ENCODE measurements around the gene PUM1. TPM values are rescaled to one million over a fixed set of nuclear protein-coding genes. Genes with fewer than 3 reads are reported as not detected.
A peak's percentile ranks its signal among the peaks of the same experiment; 100 is the strongest.

The PUM1 gene
- total and polyA plus RNA-seq, 2 of the 4 experiments (the other 2 are of a cell fraction): 75.4 to 137 TPM

- CTCF ChIA-PET: interaction anchor here (0.7 to 2.3 kb wide), 2 partner anchors 16 to 105 kb away, joined by 5 to 14 read pairs; no protein-coding TSS in a partner anchor
- peaks cover 61% of the 10 kb centered on the region for H4K20me1 ChIP-seq (ENCODE audit: insufficient read depth, low read length)
- peak overlapping the region; percentile 13; the same call in 1 of the 2 replicates for H3K4me2 ChIP-seq (ENCODE audit: low read depth, low read length)
- TF ChIP-seq CEBPB (IDR thresholded peaks at IDR 0.05; ENCODE audit: low read depth, low read length): no peak
- no peak for TF ChIP-seq RCOR1 (IDR thresholded peaks at IDR 0.05; ENCODE audit: insufficient replicate concordance, low read length)
- TF ChIP-seq ELK1 (IDR thresholded peaks at IDR 0.05; ENCODE audit: borderline replicate concordance, low read depth, low read length): no peak
- TF ChIP-seq POLR2A (IDR thresholded peaks at IDR 0.05; ENCODE audit: low read depth, low read length): no peak
- TF ChIP-seq MXI1 (IDR thresholded peaks at IDR 0.05; ENCODE audit: borderline replicate concordance, low read depth, low read length): no peak
- TF ChIP-seq RFX5 (IDR thresholded peaks at IDR 0.05; ENCODE audit: low read depth, low read length): no peak
- no peak for TF ChIP-seq FOS (IDR thresholded peaks at IDR 0.05; ENCODE audit: low read depth, low read length)
- TF ChIP-seq BHLHE40 (IDR thresholded peaks at IDR 0.05; ENCODE audit: low read depth, low read length): no peak
- TF ChIP-seq CTCF (conservative IDR thresholded peaks at IDR 0.05; ENCODE audit: low read depth, low read length): no peak
- TF ChIP-seq MAZ (IDR thresholded peaks at IDR 0.05; ENCODE audit: borderline replicate concordance, low read depth, low read length): no peak
- no peak for TF ChIP-seq CHD1 (IDR thresholded peaks at IDR 0.05; ENCODE audit: low read depth, low read length)
- no peak for TF ChIP-seq SMC3 (IDR thresholded peaks at IDR 0.05; ENCODE audit: low read depth, low read length)
- TF ChIP-seq, protein P1, sequence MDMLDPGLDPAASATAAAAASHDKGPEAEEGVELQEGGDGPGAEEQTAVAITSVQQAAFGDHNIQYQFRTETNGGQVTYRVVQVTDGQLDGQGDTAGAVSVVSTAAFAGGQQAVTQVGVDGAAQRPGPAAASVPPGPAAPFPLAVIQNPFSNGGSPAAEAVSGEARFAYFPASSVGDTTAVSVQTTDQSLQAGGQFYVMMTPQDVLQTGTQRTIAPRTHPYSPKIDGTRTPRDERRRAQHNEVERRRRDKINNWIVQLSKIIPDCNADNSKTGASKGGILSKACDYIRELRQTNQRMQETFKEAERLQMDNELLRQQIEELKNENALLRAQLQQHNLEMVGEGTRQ (IDR thresholded peaks at IDR 0.05; ENCODE audit: low read depth, low read length): no peak
- no peak for TF ChIP-seq NFE2L2 (IDR thresholded peaks at IDR 0.05; ENCODE audit: low read depth, low read length)
These were observed 159.4 kb downstream of the PUM1 start for GRCh38 chr1:30905916-30906620.

More at GRCh38 chr1:30905916-30906620, 159.4 kb downstream of the PUM1 start:
- no TSS peak for BruUV-seq (replicated peaks)
- Histone ChIP-seq H3K23ac (ENCODE audit: low read depth, low read length) (peak overlapping the region; percentile 45; the same call in 1 of the 2 replicates), H3K79me1 (ENCODE audit: low read depth in 1 of 2, low read length in 2 of 2) (peaks cover 51 to 72% of the 10 kb centered on the region in 2 experiments), H4K91ac (ENCODE audit: insufficient read depth, low read depth, low read length) (no peak overlapping the region), H4K5ac (ENCODE audit: low read depth, low read length) (no peak overlapping the region), H3K4ac (ENCODE audit: low read depth, low read length) (peak overlapping the region; percentile 23; the same call in 1 of the 2 replicates), H2AK5ac (ENCODE audit: low read depth, low read length) (peak overlapping the region; percentile 42), H3K27me3 (ENCODE audit: control insufficient read depth, insufficient read depth, low read length) (no peaks in the 10 kb centered on the region), H2AK9ac (replicated peaks; ENCODE audit: low read depth, low read length, poor library complexity) (peak overlapping the region; percentile 35), H3K9me3 (ENCODE audit: control insufficient read depth, insufficient read depth, low read length) (no peaks in the 10 kb centered on the region), H3K4me3 (ENCODE audit: insufficient read depth, low read depth, low read length) (no peak overlapping the region), H4K8ac (ENCODE audit: low read depth in 2 of 2, low read length in 2 of 2) (no peak overlapping the region), H3K9me1 (ENCODE audit: insufficient read depth, low read length) (peaks cover 27% of the 10 kb centered on the region; the same call in 1 of the 2 replicates), H3K9ac (ENCODE audit: low read depth, low read length) (no peak overlapping the region), H3K56ac (ENCODE audit: extremely low read depth, insufficient read depth, low read length) (no peak overlapping the region), H3K4me1 (ENCODE audit: control insufficient read depth, insufficient read depth, low read length) (peaks cover 43% of the 10 kb centered on the region), H2BK5ac (ENCODE audit: low read depth, low read length, poor library complexity, severe bottlenecking) (no peak overlapping the region), H3K36me3 (ENCODE audit: control insufficient read depth, insufficient read depth, low read length) (no peaks in the 10 kb centered on the region), H3K27ac (ENCODE audit: insufficient read depth, low read length) (no peak overlapping the region), H3K18ac (ENCODE audit: low read depth, low read length) (no peak overlapping the region), H2BK15ac (ENCODE audit: low read depth, low read length) (no peak overlapping the region), H3K14ac (replicated peaks; ENCODE audit: low read depth, low read length) (peak overlapping the region; percentile 42; the same call in 1 of the 2 replicates), H2BK120ac (ENCODE audit: low read depth, low read length) (no peak overlapping the region), H2AFZ (replicated peaks; ENCODE audit: low read length, poor library complexity) (no peak overlapping the region), H2BK20ac (ENCODE audit: low read depth, low read length) (peak overlapping the region; percentile 49; the same call in 1 of the 2 replicates)
- DNase-seq: no peak
- dilution Hi-C loops (cut with HindIII; ENCODE audit: low sequenced_read_pairs, unreplicated experiment): loop anchor here (25.0 kb wide), 1 partner anchor 94 kb away; no protein-coding TSS in a partner anchor
- 80% methylated on average over 3 of the region's 9 CpGs; no CpG with 5 or more reads in 1 of the 2 experiments for WGBS, 2 experiments (ENCODE audit: extremely low coverage in 2 of 2, insufficient read length in 1 of 2)
- intact Hi-C loops (cut with micrococcal nuclease): no loop called here
- no peak for ATAC-seq (ENCODE audit: low read depth)
- POLR2A ChIA-PET (ENCODE audit: unreplicated experiment): interaction anchor here (0.6 kb wide), 1 partner anchor 97 kb away, joined by 3 read pairs; no protein-coding TSS in a partner anchor
- in situ Hi-C loops (cut with MboI; ENCODE audit: low sequenced_read_pairs): no loop called here

Data from IMR-90 (cell line).